GM23338 (cell line): ENCODE data around the gene MAP3K9. TPM values are rescaled to one million over a fixed set of nuclear protein-coding genes. Genes with fewer than 3 reads are reported as not detected.

ENCODE experiments used
- ATAC-seq: fragments of 200-7000 bp; cut with Tn5 transposase; 3 replicates; pipeline ENCODE4 v1.9.1; 2020
- DNase-seq: peaks from one replicate; pipeline ENCODE4 v3.0.0-alpha.2; 2015; ENCODE audit warnings: low spot score
- H2AFZ ChIP-seq: fragments of 200-600 bp; sonication (generic); 2 replicates; pipeline ENCODE4 v1.8.0; 2016; ENCODE audit warnings: antibody characterized with exemption, mild to moderate bottlenecking, moderate library complexity
- H3F3A ChIP-seq: fragments of 200-600 bp; sonication (generic); replicated peaks from 2 replicates; pipeline ENCODE4 v1.8.0; 2017; ENCODE audit warnings: antibody characterized with exemption, mixed run types, low read depth
- H3K27ac ChIP-seq: fragments of 200-600 bp; sonication (generic); 2 replicates; pipeline ENCODE4 v1.6.1; 2016; ENCODE audit warnings: low read depth
- H3K27me3 ChIP-seq: fragments of 200-600 bp; sonication (generic); 2 replicates; pipeline ENCODE4 v1.8.0; 2016; ENCODE audit warnings: mild to moderate bottlenecking, mixed run types, moderate library complexity; ENCODE audit not compliant: insufficient read depth
- H3K36me3 ChIP-seq: fragments of 200-600 bp; sonication (generic); 2 replicates; pipeline ENCODE4 v1.8.0; 2016; ENCODE audit warnings: mild to moderate bottlenecking; ENCODE audit not compliant: insufficient read depth
- H3K4me1 ChIP-seq: fragments of 200-600 bp; sonication (generic); 2 replicates; pipeline ENCODE4 v1.8.0; 2016; ENCODE audit warnings: mild to moderate bottlenecking, moderate library complexity; ENCODE audit not compliant: insufficient read depth
- H3K4me2 ChIP-seq: fragments of 200-600 bp; sonication (generic); 2 replicates; pipeline ENCODE4 v1.7.1; 2017; ENCODE audit warnings: mixed run types
- H3K4me3 ChIP-seq: fragments of 200-600 bp; sonication (generic); 2 replicates; pipeline ENCODE4 v1.6.1; 2016; ENCODE audit warnings: mixed run types
- H3K79me2 ChIP-seq: fragments of 200-600 bp; sonication (generic); replicated peaks from 2 replicates; pipeline ENCODE4 v1.8.0; 2017; ENCODE audit warnings: mild to moderate bottlenecking; ENCODE audit not compliant: insufficient read depth
- H3K9me2 ChIP-seq: fragments of 200-600 bp; sonication (generic); 2 replicates; pipeline ENCODE4 v1.8.0; 2017; ENCODE audit not compliant: insufficient read depth
- H4K20me1 ChIP-seq: fragments of 200-600 bp; sonication (generic); replicated peaks from 2 replicates; pipeline ENCODE4 v1.8.0; 2017; ENCODE audit warnings: mild to moderate bottlenecking; ENCODE audit not compliant: insufficient read depth
- H3K27ac Mint-ChIP-seq: 2 replicates; pipeline ENCODE4 v1.8.0; 2020; ENCODE audit warnings: inconsistent platforms, mild to moderate bottlenecking, moderate library complexity, mixed read lengths
- H3K27me3 Mint-ChIP-seq: 3 replicates; pipeline ENCODE4 v1.8.0; 2022; ENCODE audit warnings: low read depth, mild to moderate bottlenecking, moderate library complexity, mixed read lengths, inconsistent platforms; ENCODE audit not compliant: insufficient read depth, poor library complexity
- H3K36me3 Mint-ChIP-seq: 3 replicates; pipeline ENCODE4 v1.8.0; 2021; ENCODE audit warnings: low read depth, mild to moderate bottlenecking, inconsistent platforms, moderate library complexity, mixed read lengths
- H3K4me1 Mint-ChIP-seq: 3 replicates; pipeline ENCODE4 v1.8.0; 2020; ENCODE audit warnings: mild to moderate bottlenecking, inconsistent platforms, mixed read lengths
- H3K4me3 Mint-ChIP-seq: 3 replicates; pipeline ENCODE4 v1.8.0; 2021; ENCODE audit warnings: moderate library complexity, mild to moderate bottlenecking, inconsistent platforms, mixed read lengths
- H3K9me3 Mint-ChIP-seq: 3 replicates; pipeline ENCODE4 v1.8.0; 2020; ENCODE audit warnings: moderate library complexity, mild to moderate bottlenecking, inconsistent platforms, mixed read lengths
- CREB1 ChIP-seq: fragments of 250-450 bp; sonication (Bioruptor Pico); IDR thresholded peaks from 2 replicates; pipeline ENCODE4 v1.5.0; 2020; ENCODE audit warnings: low read depth, mild to moderate bottlenecking, moderate library complexity
- EZH2 ChIP-seq: fragments of 200-600 bp; sonication (generic); IDR thresholded peaks from one replicate; pipeline ENCODE4 v1.8.0; 2017; ENCODE audit warnings: antibody characterized with exemption, mild to moderate bottlenecking, low read depth; ENCODE audit not compliant: unreplicated experiment
- EZH2phosphoT487 ChIP-seq: fragments of 200-600 bp; sonication (generic); IDR thresholded peaks from one replicate; pipeline ENCODE4 v1.8.1; 2018; ENCODE audit warnings: antibody characterized with exemption; ENCODE audit not compliant: unreplicated experiment
- JUNB ChIP-seq: IDR thresholded peaks from one replicate; pipeline ENCODE4 v1.6.1; 2016; ENCODE audit warnings: antibody characterized with exemption; ENCODE audit not compliant: unreplicated experiment
- NANOG ChIP-seq: IDR thresholded peaks from 2 replicates; pipeline ENCODE4 v1.6.1; 2016; ENCODE audit warnings: antibody characterized with exemption, borderline replicate concordance
- POLR2AphosphoS5 ChIP-seq: IDR thresholded peaks from 2 replicates; pipeline ENCODE4 v1.6.1; 2016; ENCODE audit warnings: antibody characterized with exemption, low read depth
- STAT1 ChIP-seq: IDR thresholded peaks from one replicate; pipeline ENCODE4 v1.6.1; 2016; ENCODE audit warnings: antibody characterized with exemption; ENCODE audit not compliant: unreplicated experiment
- ZNF114 ChIP-seq: fragments of 250-450 bp; sonication (Bioruptor Pico); IDR thresholded peaks from 2 replicates; pipeline ENCODE4 v1.5.0; 2020; ENCODE audit warnings: mild to moderate bottlenecking, moderate library complexity
- ZNF331 ChIP-seq: fragments of 250-450 bp; sonication (Bioruptor Pico); IDR thresholded peaks from 2 replicates; pipeline ENCODE4 v1.5.0; 2020; ENCODE audit warnings: low read depth, mild to moderate bottlenecking, moderate library complexity
- polyA plus RNA-seq: library from polyadenylated mRNA; unstranded; fragments of >200 nt; fragmentation: Nextera tagmentation; extraction: Ambion mirVana; gene quantifications from 2 replicates; pipeline ENCODE4 v1.2.1, GENCODE V29; 2016
- total RNA-seq: library from RNA; depleted of rRNA; stranded (reverse); fragments of >200 nt; shearing (Covaris generic); gene quantifications from 2 replicates; pipeline ENCODE4 v1.2.3, GENCODE V29; 2014
- TF ChIP-seq, protein P1 (sequence below): IDR thresholded peaks from 2 replicates; pipeline ENCODE4 v1.6.1; 2016; ENCODE audit warnings: antibody characterized with exemption
- TF ChIP-seq, protein P2 (sequence below): IDR thresholded peaks from one replicate; pipeline ENCODE4 v1.6.1; 2018; ENCODE audit warnings: antibody characterized with exemption; ENCODE audit not compliant: unreplicated experiment
- TF ChIP-seq, protein P3 (sequence below): fragments of 250-450 bp; sonication (Bioruptor Pico); IDR thresholded peaks from 2 replicates; pipeline ENCODE4 v1.5.0; 2020; ENCODE audit warnings: mild to moderate bottlenecking, moderate library complexity
- TF ChIP-seq, protein P4 (sequence below), 2 experiments: fragments of 200-600 bp in 1 of 2; sonication (generic) in 1 of 2; conservative IDR thresholded peaks; 2 replicates each; pipeline versions ENCODE4 v1.5.1 to v1.6.1; 2016 to 2017; ENCODE audit warnings: antibody characterized with exemption in 2 of 2, low read depth in 2 of 2, mild to moderate bottlenecking in 2 of 2, moderate library complexity in 1 of 2

Gene MAP3K9
- total and polyA plus RNA-seq, 2 experiments from 2014 or later = 5.3 to 30.8 TPM

DNA sequence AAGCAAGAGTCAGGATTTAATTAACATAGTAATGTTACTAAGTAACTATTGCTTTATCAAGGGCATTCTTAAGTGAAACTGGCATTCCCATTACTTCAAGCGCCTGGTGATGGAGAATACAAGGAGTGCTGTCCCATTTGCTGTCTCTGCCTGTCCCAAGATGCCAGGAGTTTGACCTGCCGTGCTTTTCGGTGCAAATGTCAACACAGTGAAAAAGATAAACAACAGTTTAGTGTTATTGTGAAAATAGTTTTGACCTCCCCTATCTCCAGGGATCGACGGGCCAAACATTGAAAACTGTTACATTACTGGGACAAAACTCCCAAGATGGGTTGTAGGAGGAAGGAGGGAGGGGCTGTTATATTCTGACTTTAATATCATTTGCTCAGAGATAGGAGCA, 92.8 kb downstream of the MAP3K9 start:
- H3K9me2 ChIP-seq = no peaks in the 10 kb centered on the region
- no peak overlapping the region for H3K27ac ChIP-seq
- no peaks in the 10 kb centered on the region for H4K20me1 ChIP-seq
- no peak overlapping the region for H3K4me2 ChIP-seq
- no peaks in the 10 kb centered on the region for H3K79me2 ChIP-seq
- H3K4me1 ChIP-seq = peaks cover 13% of the 10 kb centered on the region
- Mint-ChIP-seq H3K27me3 (peaks cover 7% of the 10 kb centered on the region), H3K4me1 (peaks cover 25% of the 10 kb centered on the region), H3K9me3 (no peaks in the 10 kb centered on the region), H3K4me3 (no peak overlapping the region), H3K27ac (no peak overlapping the region), H3K36me3 (no peaks in the 10 kb centered on the region)
- no peak overlapping the region for H2AFZ ChIP-seq
- H3K36me3 ChIP-seq = no peaks in the 10 kb centered on the region
- no peak overlapping the region for H3K4me3 ChIP-seq
- no peaks in the 10 kb centered on the region for H3F3A ChIP-seq
- no peak for ATAC-seq
- TF ChIP-seq, protein P1, sequence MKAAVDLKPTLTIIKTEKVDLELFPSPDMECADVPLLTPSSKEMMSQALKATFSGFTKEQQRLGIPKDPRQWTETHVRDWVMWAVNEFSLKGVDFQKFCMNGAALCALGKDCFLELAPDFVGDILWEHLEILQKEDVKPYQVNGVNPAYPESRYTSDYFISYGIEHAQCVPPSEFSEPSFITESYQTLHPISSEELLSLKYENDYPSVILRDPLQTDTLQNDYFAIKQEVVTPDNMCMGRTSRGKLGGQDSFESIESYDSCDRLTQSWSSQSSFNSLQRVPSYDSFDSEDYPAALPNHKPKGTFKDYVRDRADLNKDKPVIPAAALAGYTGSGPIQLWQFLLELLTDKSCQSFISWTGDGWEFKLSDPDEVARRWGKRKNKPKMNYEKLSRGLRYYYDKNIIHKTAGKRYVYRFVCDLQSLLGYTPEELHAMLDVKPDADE = no peak
- TF ChIP-seq, protein P2, sequence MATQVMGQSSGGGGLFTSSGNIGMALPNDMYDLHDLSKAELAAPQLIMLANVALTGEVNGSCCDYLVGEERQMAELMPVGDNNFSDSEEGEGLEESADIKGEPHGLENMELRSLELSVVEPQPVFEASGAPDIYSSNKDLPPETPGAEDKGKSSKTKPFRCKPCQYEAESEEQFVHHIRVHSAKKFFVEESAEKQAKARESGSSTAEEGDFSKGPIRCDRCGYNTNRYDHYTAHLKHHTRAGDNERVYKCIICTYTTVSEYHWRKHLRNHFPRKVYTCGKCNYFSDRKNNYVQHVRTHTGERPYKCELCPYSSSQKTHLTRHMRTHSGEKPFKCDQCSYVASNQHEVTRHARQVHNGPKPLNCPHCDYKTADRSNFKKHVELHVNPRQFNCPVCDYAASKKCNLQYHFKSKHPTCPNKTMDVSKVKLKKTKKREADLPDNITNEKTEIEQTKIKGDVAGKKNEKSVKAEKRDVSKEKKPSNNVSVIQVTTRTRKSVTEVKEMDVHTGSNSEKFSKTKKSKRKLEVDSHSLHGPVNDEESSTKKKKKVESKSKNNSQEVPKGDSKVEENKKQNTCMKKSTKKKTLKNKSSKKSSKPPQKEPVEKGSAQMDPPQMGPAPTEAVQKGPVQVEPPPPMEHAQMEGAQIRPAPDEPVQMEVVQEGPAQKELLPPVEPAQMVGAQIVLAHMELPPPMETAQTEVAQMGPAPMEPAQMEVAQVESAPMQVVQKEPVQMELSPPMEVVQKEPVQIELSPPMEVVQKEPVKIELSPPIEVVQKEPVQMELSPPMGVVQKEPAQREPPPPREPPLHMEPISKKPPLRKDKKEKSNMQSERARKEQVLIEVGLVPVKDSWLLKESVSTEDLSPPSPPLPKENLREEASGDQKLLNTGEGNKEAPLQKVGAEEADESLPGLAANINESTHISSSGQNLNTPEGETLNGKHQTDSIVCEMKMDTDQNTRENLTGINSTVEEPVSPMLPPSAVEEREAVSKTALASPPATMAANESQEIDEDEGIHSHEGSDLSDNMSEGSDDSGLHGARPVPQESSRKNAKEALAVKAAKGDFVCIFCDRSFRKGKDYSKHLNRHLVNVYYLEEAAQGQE = no peak
- TF ChIP-seq ZNF331 (CRISPR knock-in tag) (no peak), EZH2phosphoT487 (no peak), CREB1 (no peak), STAT1 (no peak), POLR2AphosphoS5 (no peak), NANOG (no peak), JUNB (no peak), ZNF114 (CRISPR knock-in tag) (no peak), EZH2 (no peak)
- TF ChIP-seq, protein P3, sequence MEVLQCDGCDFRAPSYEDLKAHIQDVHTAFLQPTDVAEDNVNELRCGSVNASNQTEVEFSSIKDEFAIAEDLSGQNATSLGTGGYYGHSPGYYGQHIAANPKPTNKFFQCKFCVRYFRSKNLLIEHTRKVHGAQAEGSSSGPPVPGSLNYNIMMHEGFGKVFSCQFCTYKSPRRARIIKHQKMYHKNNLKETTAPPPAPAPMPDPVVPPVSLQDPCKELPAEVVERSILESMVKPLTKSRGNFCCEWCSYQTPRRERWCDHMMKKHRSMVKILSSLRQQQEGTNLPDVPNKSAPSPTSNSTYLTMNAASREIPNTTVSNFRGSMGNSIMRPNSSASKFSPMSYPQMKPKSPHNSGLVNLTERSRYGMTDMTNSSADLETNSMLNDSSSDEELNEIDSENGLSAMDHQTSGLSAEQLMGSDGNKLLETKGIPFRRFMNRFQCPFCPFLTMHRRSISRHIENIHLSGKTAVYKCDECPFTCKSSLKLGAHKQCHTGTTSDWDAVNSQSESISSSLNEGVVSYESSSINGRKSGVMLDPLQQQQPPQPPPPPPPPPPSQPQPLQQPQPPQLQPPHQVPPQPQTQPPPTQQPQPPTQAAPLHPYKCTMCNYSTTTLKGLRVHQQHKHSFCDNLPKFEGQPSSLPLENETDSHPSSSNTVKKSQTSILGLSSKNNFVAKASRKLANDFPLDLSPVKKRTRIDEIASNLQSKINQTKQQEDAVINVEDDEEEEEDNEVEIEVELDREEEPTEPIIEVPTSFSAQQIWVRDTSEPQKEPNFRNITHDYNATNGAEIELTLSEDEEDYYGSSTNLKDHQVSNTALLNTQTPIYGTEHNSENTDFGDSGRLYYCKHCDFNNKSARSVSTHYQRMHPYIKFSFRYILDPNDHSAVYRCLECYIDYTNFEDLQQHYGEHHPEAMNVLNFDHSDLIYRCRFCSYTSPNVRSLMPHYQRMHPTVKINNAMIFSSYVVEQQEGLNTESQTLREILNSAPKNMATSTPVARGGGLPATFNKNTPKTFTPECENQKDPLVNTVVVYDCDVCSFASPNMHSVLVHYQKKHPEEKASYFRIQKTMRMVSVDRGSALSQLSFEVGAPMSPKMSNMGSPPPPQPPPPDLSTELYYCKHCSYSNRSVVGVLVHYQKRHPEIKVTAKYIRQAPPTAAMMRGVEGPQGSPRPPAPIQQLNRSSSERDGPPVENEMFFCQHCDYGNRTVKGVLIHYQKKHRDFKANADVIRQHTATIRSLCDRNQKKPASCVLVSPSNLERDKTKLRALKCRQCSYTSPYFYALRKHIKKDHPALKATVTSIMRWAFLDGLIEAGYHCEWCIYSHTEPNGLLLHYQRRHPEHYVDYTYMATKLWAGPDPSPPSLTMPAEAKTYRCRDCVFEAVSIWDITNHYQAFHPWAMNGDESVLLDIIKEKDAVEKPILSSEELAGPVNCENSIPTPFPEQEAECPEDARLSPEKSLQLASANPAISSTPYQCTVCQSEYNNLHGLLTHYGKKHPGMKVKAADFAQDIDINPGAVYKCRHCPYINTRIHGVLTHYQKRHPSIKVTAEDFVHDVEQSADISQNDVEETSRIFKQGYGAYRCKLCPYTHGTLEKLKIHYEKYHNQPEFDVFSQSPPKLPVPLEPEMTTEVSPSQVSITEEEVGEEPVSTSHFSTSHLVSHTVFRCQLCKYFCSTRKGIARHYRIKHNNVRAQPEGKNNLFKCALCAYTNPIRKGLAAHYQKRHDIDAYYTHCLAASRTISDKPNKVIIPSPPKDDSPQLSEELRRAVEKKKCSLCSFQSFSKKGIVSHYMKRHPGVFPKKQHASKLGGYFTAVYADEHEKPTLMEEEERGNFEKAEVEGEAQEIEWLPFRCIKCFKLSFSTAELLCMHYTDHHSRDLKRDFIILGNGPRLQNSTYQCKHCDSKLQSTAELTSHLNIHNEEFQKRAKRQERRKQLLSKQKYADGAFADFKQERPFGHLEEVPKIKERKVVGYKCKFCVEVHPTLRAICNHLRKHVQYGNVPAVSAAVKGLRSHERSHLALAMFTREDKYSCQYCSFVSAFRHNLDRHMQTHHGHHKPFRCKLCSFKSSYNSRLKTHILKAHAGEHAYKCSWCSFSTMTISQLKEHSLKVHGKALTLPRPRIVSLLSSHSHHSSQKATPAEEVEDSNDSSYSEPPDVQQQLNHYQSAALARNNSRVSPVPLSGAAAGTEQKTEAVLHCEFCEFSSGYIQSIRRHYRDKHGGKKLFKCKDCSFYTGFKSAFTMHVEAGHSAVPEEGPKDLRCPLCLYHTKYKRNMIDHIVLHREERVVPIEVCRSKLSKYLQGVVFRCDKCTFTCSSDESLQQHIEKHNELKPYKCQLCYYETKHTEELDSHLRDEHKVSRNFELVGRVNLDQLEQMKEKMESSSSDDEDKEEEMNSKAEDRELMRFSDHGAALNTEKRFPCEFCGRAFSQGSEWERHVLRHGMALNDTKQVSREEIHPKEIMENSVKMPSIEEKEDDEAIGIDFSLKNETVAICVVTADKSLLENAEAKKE (CRISPR knock-in tag) = no peak
- TF ChIP-seq, protein P4, sequence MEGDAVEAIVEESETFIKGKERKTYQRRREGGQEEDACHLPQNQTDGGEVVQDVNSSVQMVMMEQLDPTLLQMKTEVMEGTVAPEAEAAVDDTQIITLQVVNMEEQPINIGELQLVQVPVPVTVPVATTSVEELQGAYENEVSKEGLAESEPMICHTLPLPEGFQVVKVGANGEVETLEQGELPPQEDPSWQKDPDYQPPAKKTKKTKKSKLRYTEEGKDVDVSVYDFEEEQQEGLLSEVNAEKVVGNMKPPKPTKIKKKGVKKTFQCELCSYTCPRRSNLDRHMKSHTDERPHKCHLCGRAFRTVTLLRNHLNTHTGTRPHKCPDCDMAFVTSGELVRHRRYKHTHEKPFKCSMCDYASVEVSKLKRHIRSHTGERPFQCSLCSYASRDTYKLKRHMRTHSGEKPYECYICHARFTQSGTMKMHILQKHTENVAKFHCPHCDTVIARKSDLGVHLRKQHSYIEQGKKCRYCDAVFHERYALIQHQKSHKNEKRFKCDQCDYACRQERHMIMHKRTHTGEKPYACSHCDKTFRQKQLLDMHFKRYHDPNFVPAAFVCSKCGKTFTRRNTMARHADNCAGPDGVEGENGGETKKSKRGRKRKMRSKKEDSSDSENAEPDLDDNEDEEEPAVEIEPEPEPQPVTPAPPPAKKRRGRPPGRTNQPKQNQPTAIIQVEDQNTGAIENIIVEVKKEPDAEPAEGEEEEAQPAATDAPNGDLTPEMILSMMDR (conservative IDR thresholded peaks at IDR 0.05; ENCODE audit: low read depth in 2 of 2) = no peak
- no peaks in the 10 kb centered on the region for H3K27me3 ChIP-seq
- DNase-seq = no peak
